BJ (cell line): Measurements from ENCODE around the gene LRRC42. TPM values are rescaled to one million over a fixed set of nuclear protein-coding genes. Genes with fewer than 3 reads are reported as not detected.

Experiments
- CTCF ChIA-PET: fragments of 350-600 bp; formaldehyde crosslinking; extraction: SDS; loops from one replicate; lab custom pipeline; 2021; ENCODE audit warnings: antibody characterized with exemption, inconsistent platforms; lab: Yijun Ruan, JAX
- POLR2A ChIA-PET: fragments of 300-600 bp; sonication (Branson Sonifier 250); formaldehyde crosslinking; extraction: SDS; loops from one replicate; lab custom pipeline; 2021; ENCODE audit warnings: antibody characterized with exemption; lab: Charles Lee
- DNase-seq: peaks from one replicate; pipeline ENCODE4 v3.0.0-alpha.2; 2011; ENCODE audit warnings: low read depth
- H3K27me3 ChIP-seq: 2 replicates; pipeline ENCODE4 v1.6.0; 2011; ENCODE audit warnings: low read length; ENCODE audit not compliant: control insufficient read depth, insufficient read depth
- H3K36me3 ChIP-seq: 2 replicates; pipeline ENCODE4 v1.5.1; 2011; ENCODE audit warnings: low read length; ENCODE audit not compliant: control insufficient read depth, insufficient read depth
- H3K4me3 ChIP-seq: 2 replicates; pipeline ENCODE4 v1.5.1; 2011; ENCODE audit warnings: low read depth, mild to moderate bottlenecking, control low read depth, low read length
- polyA plus RNA-seq: library from polyadenylated mRNA; depleted of rRNA; stranded (reverse); fragments of >200 nt; gene quantifications from 2 replicates; pipeline ENCODE4 v1.2.3, GENCODE V29; 2011
- TF ChIP-seq, protein P1 (sequence below): IDR thresholded peaks from 2 replicates; pipeline ENCODE4 v1.5.1; 2011; ENCODE audit warnings: low read depth, mild to moderate bottlenecking, control low read depth, inconsistent platforms, low read length, moderate library complexity; ENCODE audit not compliant: insufficient read depth

LRRC42 gene
- polyA plus RNA-seq, 1 experiment, result 52.9 TPM

DNA sequence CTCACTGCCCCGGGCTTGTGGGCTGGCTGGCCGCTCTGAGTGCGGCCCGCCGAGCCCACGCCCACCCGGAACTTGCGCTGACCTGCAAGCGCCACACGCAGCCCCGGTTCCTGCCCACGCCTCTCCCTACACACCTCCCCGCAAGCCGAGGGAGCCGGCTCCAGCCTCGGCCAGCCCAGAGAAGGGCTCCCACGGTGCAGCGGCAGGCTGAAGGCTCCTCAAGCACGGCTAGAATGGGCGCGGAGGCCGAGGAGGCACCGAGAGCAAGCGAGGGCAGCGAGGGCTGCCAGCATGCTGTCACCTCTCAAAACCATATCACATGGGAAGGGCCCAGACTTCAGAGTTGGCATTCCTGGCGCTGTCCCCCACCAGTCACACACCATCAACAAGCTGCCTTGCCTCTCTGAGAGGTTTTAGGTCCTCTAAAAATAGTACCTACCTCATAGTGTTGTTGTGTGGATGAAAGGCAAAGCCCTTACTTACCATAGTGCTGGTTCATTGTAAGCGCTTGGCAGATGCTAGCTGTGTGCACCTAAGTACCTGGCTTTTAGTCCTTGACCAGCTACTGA is 58.4 kb downstream of the LRRC42 start:
- no peak for DNase-seq
- ChIA-PET POLR2A (no interaction called here), CTCF (no interaction called here)
- no peaks in the 10 kb centered on the region for H3K36me3 ChIP-seq
- no peak overlapping the region for H3K4me3 ChIP-seq
- TF ChIP-seq, protein P1, sequence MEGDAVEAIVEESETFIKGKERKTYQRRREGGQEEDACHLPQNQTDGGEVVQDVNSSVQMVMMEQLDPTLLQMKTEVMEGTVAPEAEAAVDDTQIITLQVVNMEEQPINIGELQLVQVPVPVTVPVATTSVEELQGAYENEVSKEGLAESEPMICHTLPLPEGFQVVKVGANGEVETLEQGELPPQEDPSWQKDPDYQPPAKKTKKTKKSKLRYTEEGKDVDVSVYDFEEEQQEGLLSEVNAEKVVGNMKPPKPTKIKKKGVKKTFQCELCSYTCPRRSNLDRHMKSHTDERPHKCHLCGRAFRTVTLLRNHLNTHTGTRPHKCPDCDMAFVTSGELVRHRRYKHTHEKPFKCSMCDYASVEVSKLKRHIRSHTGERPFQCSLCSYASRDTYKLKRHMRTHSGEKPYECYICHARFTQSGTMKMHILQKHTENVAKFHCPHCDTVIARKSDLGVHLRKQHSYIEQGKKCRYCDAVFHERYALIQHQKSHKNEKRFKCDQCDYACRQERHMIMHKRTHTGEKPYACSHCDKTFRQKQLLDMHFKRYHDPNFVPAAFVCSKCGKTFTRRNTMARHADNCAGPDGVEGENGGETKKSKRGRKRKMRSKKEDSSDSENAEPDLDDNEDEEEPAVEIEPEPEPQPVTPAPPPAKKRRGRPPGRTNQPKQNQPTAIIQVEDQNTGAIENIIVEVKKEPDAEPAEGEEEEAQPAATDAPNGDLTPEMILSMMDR, result no peak
- H3K27me3 ChIP-seq, result peaks cover 17% of the 10 kb centered on the region

DNA sequence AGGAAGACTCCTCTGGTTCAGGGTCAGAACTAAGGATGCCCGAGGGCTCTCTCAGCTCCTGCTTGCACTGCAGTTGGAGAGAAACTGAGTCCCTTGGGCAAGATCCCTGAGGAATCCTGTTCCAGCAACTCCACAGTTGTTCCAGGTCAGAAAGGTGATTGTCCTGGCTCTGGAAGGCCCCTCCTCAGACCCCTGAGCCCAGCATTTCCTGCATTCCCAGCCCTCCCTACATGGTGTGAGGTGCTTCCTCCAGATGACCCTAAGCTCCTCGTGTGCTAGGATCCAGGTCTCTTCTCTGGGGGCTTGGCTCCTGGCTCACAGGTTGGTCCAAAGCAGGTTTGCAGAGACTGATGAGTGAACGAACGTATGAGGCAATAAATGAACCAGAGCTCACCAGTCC is 60.4 kb downstream of the LRRC42 start:
- CTCF ChIA-PET, result interaction anchor here (0.6 to 0.8 kb wide), 2 partner anchors 10 to 616 kb away, joined by 3 read pairs; no protein-coding TSS in a partner anchor
- no peaks in the 10 kb centered on the region for H3K36me3 ChIP-seq
- TF ChIP-seq, protein P1, result no peak
- peaks cover 25% of the 10 kb centered on the region for H3K27me3 ChIP-seq
- no peak overlapping the region for H3K4me3 ChIP-seq
- DNase-seq, result no peak
- POLR2A ChIA-PET, result no interaction called here

DNA sequence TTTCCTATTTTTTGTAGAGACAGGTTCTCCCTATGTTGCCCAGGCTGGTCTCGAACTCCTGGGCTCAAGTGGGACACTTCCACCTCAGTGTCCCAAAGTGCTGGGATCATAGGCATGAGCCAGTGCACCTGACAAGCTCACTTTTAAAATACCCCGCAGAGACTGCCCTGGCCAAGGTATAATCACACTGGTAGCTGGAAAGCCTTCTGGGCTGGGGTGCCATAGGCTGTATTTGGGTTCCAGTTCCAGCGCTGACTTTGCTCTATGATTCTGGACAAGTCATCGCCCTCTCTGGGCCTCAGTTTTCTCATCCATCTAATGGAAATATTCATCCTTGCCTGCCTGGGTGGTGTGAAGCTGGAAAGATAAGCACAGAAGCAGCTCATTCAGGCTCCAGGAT is 61.5 kb downstream of the LRRC42 start:
- no peak for DNase-seq
- Histone ChIP-seq H3K4me3 (no peak overlapping the region), H3K36me3 (no peaks in the 10 kb centered on the region), H3K27me3 (peaks cover 28% of the 10 kb centered on the region)
- POLR2A ChIA-PET, result no interaction called here
- CTCF ChIA-PET, result interaction anchor here (0.6 to 1.0 kb wide), 2 partner anchors 11 to 34 kb away, joined by 3 to 4 read pairs; partner anchors contain the start of gene LDLRAD1
- TF ChIP-seq, protein P1, result no peak

DNA sequence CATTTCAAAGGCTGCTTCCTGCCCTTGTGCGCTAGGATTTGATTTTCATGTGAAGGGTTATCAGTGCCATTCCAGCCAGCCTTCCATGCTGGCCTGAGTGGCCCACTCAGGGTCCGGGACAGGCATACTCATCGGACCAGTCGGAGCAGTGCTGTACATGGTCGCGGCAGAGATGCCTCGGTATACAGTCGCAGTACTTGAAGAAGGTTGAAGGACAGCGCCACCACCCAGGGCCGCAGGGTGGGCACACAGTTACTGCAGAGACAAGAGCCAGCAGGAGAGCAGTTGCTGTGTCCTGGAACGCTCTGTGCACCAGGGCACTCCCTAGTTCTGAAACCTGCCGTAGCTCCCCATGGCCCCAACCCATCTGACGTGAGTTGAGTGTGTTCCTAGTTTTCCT is 62.7 kb downstream of the LRRC42 start:
- CTCF ChIA-PET, result interaction anchor here (0.6 to 0.9 kb wide), 2 partner anchors 12 to 19 kb away, joined by 3 read pairs; no protein-coding TSS in a partner anchor
- H3K27me3 ChIP-seq, result peaks cover 31% of the 10 kb centered on the region
- H3K4me3 ChIP-seq, result no peak overlapping the region
- no peak for DNase-seq
- no peaks in the 10 kb centered on the region for H3K36me3 ChIP-seq
- POLR2A ChIA-PET, result no interaction called here
- TF ChIP-seq, protein P1, result no peak

DNA sequence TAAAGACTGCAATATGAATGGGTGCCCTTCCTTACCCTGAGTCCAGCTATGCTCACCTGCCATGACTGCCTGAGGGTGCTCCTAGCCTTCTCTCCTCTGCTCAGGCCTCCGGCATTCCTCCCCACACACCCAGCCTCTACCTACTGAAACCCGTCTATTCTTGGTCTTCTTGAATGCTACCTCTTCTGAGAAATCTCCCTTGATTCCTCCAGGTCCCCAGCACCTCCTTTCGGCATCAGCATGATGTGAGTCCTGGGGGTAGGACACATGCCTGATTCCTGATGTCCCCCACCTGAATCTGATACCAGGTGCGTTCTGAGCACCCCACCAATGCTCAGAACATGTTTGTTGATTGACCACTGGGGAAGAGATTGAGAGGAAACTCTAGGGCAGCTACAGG is 63.3 kb downstream of the LRRC42 start:
- Histone ChIP-seq H3K4me3 (no peak overlapping the region), H3K36me3 (no peaks in the 10 kb centered on the region), H3K27me3 (peaks cover 31% of the 10 kb centered on the region)
- ChIA-PET POLR2A (no interaction called here), CTCF (interaction anchor here (0.6 to 0.9 kb wide), 2 partner anchors 13 to 19 kb away, joined by 3 read pairs; no protein-coding TSS in a partner anchor)
- DNase-seq, result no peak
- TF ChIP-seq, protein P1, result no peak
